NCI-H526 (cell line): ENCODE data around the gene CDK14.
"Not testable (repeated sequence)": the region's sequence is repeated elsewhere in the genome, so short reads cannot be mapped to it uniquely, and the experiment has no call there.

Experiments used
- DNase-seq, 2 experiments: peaks; one replicate each; lab custom pipeline; 2025; lab: John Stamatoyannopoulos, UW

The CDK14 gene

DNA sequence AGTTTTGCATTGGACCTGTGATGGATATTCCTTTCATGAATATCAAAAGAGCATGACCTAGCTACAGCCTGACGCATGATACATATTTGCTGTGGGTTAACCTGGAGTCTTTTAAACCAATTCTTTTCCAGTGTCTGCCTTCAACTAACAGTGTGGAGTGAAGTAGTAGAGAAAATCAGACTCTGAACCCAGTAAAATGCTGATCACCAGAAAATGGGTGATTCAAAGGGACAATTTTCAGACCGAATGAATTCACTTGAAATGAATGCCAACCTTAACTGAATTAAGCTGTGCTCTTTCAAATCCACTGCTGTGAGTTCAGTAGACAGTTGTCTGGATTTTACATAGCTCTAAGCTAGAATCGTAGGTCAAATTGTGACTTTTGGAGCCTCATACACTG is 123.0 kb downstream of the CDK14 start:
- DNase-seq, result no peak

DNA sequence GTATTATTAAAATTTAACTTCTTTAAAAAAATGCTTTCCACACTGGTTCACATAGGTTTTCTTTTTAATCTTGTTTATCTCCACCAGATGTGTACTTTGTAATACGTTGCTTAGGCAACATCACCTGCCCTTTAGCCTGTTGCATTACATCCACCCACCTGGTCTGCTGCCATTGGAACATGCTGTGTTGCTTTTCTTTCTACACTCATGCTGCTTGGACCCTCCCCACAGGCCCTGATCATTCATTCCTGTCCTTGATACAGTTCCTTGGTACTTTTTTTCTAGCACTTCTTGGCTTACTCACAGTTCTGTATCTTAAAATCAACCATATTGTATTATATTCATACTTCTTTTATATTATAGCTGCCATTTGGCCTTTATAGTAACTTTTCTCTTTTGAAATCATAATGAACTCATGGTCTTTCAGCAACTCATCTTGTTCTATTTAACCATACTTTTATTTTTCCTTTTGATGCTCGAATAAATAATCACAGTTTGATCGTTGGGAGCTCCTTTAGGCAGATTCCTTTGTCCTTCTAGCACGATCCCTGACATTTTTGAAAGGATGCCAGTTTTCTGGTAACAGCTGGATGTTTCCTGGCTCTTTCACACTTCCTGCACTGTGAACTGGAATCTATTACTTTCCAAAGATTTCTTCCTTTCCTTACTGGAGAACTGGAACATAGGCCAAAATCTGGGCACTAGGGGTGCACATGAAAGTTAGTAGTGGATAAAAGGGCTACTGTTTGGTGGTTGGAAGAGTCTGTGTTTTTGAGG is 125.1 kb downstream of the CDK14 start:
- DNase-seq, result peak in 1 of 2 experiments; percentile 8

DNA sequence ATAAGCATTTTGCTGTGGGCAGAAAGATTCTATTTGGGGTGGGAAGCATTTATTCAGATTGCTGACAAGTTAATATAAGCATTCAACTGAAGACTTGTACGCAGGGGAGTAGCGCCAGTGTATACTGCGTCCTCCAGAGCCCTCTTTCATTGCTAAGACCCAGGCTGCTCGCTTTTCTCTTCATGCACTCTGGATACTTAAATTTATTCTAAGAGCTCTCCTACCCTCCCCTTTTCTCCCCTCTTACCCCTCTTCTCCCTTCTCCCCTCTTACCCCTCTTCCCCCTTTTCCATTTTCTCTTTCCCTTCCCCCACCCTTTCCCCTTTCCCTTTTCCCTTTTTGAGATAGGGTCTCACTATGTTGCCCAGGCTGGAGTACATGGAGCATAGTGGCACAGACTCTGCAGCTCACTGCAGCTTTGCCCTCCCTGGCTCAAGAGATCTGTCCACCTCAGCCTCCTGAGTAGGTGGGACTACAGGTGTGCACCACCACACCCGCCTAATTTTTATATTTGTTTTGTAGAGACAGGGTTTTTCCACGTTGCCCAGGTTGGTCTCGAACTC is 125.8 kb downstream of the CDK14 start:
- no peak for DNase-seq

GRCh38 chr7:90723233-90723632 is 127.1 kb downstream of the CDK14 start:
- no peak for DNase-seq

GRCh38 chr7:90723866-90724265 is 127.7 kb downstream of the CDK14 start:
- DNase-seq, result no peak

- no peak for DNase-seq
Measured at GRCh38 chr7:90726120-90726519, 130.0 kb downstream of the CDK14 start.

- DNase-seq, result peak in 1 of 2 experiments; percentile 6
Measured at GRCh38 chr7:90726623-90727022, 130.5 kb downstream of the CDK14 start.

DNA sequence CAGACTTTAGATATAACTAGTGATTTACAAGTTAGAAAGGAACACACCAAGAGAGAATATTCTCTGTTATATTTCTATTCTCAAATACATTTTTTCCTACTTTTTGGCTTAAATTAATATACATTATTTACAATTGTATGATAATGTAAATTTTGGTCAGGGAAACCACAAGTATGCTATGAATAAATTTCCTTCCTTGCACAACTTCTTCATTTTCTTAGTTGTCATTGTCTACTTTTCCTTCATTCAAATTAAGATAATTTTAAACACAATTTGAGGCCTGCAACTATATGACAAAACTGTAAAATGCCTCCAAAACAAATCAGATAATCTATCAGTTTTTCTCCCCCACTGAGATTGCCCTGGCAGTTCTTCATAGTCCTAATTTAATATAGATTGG is 131.3 kb downstream of the CDK14 start:
- no peak for DNase-seq

DNA sequence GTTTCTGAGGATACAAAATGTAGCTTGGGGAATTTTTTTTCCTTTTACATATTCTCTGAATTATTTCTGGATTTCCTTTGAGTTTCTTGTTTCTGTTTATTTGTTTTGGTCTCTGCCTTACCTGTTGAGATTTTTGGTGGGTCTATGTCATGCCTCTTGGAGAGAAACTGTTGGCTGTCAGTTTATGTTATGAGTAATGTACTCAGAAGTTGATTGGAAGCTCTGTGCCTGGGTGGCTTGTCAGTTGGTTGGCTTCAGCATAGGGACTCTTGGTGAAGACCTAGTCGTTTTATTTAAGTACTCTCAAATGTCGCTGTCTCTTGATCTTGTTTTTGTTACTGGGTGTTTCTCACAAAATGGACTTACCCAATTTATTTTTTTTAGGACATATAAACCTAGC is 132.4 kb downstream of the CDK14 start:
- no peak for DNase-seq

DNA sequence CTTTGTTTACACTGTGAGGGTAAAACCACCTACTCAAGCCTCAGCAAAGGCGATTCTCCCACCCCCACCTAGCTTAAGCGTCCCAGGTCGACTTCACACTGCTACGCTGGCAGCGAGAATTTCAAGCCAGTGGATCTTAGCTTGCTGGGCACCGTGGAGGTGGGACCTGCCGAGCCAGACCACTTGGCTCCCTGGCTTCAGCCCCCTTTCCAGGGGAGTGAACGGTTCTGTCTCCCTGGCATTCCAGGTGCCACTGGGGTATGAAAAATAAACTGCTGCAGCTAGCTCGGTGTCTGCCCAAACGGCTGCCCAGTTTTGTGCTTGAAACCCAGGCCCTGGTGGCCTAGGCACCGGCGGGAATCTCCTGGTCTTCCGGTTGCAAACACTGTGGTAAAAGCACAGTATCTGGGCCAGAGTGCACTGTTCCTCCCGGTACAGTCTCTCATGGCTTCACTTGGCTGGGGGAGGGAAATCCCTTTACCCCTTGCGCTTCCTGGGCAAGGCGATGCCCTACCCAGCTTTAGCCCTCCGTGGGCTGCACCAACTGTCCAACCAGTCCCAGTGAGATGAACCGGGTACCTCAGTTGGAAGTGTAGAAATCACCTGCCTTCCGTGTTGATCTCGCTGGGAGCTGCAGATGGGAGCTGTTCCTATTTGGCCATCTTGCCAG is 139.6 kb downstream of the CDK14 start:
- DNase-seq, result not testable (repeated sequence)

GRCh38 chr7:90736316-90736715 is 140.2 kb downstream of the CDK14 start:
- DNase-seq, result no peak

GRCh38 chr7:90736968-90737939 is 141.1 kb downstream of the CDK14 start:
- DNase-seq, result no peak

GRCh38 chr7:90738249-90738648 is 142.1 kb downstream of the CDK14 start:
- no peak for DNase-seq

DNA sequence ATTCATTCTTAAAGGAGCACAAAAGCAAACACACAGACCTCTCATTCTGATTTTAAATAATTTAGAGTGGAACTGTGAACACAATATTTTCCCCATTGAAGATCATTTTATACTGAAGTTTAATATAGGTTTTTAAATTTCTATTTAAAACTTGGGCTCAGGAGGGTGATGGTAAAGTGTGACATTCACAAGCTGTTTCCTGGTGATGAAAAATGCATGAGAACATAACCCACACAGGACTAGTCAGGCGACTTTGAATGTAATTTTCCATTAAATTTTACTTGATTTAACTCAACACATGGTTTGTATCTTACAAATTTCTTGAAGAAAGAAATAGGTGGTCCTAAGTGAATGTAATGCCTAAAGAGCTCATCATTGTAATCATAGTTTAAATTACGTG is 143.6 kb downstream of the CDK14 start:
- DNase-seq, result no peak

DNA sequence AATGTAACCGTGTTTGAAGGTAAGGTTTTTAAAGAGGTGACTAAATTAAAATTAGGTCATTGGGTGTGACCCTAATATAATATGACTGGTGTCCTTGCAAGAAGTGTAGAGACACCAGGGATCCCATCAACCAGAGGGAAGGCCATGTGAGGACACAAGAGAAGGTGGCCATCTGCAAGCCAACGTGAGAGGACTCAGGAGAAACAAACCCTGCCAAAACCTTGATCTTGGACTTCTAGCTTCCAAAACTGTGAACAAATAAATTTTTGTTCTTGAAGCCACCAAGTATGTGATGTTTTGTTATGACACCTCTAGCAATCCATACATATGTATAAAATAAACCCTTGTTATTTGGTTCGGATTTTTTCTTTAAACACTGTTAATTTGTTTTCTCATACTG is 144.3 kb downstream of the CDK14 start:
- DNase-seq, result no peak

DNA sequence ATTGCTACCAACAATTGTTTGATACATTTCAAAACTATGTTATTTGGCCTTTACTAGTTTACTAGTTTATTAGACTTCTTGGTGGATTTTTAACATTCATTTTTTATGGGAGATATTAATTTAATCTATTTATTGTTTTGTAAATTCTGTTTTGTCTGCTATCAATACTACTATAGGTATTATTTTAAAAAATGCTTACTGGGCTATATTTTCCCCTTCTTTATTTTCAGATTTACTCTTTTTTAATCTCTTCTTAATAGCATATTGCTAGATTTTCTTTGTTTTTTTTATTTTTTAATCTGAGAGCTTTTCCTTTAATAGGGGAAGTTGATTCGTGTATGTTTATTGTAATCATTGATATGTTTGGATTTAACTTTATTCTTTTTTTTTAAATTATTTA is 147.5 kb downstream of the CDK14 start:
- no peak for DNase-seq

DNA sequence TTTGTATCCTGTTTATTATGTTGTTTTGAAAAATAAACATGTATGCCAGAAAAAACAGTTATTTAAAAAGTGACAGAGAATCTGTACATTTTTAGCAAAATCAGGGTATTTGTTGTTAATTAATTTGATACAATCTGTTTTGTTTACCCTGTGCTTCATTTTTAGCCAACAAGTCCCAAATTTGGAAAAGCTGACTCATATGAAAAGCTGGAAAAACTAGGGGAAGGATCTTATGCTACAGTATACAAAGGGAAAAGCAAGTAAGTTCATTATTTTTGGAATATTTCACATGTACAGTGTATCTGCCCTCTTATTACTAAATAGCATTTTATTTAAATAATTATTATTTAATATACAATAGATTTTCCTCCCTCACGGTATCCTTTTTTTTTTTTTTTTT is 151.4 kb downstream of the CDK14 start:
- no peak for DNase-seq

DNA sequence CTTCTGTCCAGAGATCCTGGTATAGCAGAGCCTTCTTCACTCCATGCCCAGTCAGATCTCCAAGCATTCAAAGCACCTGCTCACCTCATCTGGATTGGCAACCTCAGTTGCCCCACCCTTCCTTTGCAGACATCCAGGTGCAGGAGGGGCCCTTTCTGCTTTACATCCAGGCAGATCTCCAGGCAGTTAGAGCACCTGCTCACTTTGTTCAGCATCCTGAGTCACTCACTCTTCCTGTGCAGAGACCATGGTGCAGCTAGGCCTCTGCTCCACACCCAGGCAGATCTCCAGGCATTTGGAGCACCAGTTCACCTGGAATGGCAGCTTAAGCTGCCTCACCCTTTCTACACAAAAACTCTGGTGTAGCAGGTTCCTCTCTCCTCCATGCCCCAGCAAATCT is 153.1 kb downstream of the CDK14 start:
- DNase-seq, result peak in 1 of 2 experiments; percentile 60

- peak in 1 of 2 experiments; percentile 36 for DNase-seq
Measured at GRCh38 chr7:90749774-90750173, 153.7 kb downstream of the CDK14 start.

- DNase-seq, result no peak
Measured at GRCh38 chr7:90751595-90751994, 155.5 kb downstream of the CDK14 start.

- DNase-seq, result no peak
Measured at GRCh38 chr7:90752051-90752450, 155.9 kb downstream of the CDK14 start.

GRCh38 chr7:90755041-90755440 is 158.9 kb downstream of the CDK14 start:
- DNase-seq, result no peak
